SU-DHL-6 (cell line): ENCODE measurements around the gene DHRS1.

Experiments
- EZH2phosphoT487 ChIP-seq: fragments of 200-600 bp; sonication (generic), shearing (Covaris generic); conservative IDR thresholded peaks from 2 replicates; pipeline ENCODE4 v1.6.1; 2018; ENCODE audit warnings: mild to moderate bottlenecking, antibody characterized with exemption, low read length, moderate library complexity, mixed read lengths
- TF ChIP-seq, protein P1 (sequence below): fragments of 200-600 bp; sonication (generic); IDR thresholded peaks from one replicate; pipeline ENCODE4 v1.5.1; 2017; ENCODE audit warnings: antibody characterized with exemption, mild to moderate bottlenecking, low read length, moderate library complexity; ENCODE audit not compliant: insufficient read depth, poor library complexity, severe bottlenecking

DNA sequence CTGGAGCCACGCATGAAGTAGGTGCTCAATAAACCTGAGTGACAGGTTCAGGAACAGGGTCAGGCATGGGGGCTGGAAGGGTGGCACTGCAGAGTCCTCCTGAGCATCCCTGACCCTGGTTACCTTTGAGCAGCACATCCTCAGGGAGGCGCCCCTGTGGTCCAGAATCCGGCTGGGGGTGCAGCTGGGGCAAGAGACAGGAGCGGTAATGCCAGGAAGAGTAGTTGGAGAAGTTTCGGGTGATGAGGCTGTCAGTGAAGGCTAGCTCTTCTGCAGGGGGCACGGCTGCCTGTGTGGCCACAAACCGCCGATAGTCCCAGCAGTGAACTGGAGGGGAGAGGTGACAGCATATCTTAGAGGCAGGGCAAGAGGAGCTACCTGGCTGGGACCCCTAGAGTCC is 30.2 kb downstream of the DHRS1 start:
- TF ChIP-seq, protein P1, sequence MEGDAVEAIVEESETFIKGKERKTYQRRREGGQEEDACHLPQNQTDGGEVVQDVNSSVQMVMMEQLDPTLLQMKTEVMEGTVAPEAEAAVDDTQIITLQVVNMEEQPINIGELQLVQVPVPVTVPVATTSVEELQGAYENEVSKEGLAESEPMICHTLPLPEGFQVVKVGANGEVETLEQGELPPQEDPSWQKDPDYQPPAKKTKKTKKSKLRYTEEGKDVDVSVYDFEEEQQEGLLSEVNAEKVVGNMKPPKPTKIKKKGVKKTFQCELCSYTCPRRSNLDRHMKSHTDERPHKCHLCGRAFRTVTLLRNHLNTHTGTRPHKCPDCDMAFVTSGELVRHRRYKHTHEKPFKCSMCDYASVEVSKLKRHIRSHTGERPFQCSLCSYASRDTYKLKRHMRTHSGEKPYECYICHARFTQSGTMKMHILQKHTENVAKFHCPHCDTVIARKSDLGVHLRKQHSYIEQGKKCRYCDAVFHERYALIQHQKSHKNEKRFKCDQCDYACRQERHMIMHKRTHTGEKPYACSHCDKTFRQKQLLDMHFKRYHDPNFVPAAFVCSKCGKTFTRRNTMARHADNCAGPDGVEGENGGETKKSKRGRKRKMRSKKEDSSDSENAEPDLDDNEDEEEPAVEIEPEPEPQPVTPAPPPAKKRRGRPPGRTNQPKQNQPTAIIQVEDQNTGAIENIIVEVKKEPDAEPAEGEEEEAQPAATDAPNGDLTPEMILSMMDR = no peak
- TF ChIP-seq EZH2phosphoT487 = no peak
